GM18499 (cell line): ENCODE data around the gene PAK5.

Experiments
- ATAC-seq: cut with Tn5 transposase; IDR thresholded peaks from one replicate; pipeline ENCODE4 v1.9.1; 2021; ENCODE audit warnings: moderate number of reproducible peaks; ENCODE audit not compliant: insufficient read depth, unreplicated experiment

The PAK5 gene

DNA sequence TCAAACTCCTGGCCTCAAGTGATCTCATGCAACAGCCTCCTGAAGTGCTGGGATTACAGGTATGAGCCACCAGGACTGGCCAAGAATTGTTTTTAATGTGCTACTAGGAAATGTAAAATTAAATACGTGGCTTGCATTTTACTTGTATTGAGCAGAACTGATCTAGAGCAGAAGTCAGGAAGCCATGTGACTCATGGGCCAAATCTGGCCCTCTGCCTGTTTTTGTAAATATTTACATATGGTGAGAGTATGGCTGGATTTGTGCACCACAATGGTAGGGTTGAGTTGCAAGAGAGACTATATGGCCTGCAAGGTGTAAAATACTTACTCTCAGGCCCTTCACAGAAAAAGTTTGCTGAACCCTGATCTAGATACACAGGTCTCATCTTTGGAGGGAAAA, 248.7 kb downstream of the PAK5 start:
- ATAC-seq, result no peak

DNA sequence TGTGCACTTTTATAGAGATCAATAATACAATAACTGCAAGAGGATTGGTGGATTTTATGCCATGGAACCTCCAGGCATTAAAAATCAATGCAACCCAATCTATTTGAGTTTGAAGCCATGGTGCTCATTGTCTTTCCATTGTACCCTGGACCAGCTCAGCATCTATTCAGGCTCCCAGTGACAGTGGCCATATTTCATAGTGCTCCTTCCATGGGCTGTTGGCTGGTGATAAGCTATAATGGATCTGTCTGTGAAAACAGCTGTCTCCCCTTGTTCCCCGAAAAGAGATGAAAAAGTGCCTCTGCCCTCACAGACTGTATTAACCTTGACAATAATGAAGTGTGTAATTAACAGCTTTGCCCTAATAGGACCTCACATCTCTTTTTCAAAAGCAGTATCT, 250.2 kb downstream of the PAK5 start:
- ATAC-seq, result no peak

DNA sequence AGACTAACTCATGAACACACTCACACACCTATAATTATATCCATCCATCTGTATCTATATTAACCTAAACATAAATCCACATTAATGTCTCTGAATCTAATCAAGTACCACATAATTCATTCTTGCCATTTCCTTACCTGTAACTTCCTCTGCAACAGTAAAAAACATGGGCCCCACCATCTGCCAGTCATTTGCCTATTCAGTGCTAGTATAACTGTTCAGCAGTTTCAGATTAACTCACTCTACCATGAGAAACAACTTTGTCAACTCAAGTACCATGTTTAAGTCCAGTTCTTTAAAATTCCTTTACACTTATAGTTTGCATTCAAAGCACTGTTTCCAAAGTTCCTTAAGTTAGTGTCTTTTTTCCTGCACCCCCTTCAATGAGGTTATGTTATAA, 255.7 kb downstream of the PAK5 start:
- ATAC-seq, result no peak

DNA sequence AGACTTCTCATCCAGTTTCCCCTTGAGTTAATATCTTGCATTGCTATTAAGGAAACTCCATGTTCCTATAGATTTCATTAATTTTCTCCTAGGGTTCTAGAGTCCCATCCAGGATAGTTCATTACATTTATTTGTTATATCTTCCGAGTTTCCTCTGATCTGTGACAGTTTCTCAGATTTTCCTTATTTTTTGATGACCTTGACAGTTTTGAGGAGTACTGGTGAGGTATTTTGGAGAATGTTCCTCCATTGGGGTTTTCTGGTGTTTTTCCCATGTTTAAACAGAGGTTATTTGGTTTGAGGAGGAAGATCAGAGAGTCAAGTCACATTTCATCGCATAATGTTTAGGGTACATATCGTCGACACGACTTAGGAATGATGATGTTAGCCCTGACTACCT, 256.7 kb downstream of the PAK5 start:
- no peak for ATAC-seq

DNA sequence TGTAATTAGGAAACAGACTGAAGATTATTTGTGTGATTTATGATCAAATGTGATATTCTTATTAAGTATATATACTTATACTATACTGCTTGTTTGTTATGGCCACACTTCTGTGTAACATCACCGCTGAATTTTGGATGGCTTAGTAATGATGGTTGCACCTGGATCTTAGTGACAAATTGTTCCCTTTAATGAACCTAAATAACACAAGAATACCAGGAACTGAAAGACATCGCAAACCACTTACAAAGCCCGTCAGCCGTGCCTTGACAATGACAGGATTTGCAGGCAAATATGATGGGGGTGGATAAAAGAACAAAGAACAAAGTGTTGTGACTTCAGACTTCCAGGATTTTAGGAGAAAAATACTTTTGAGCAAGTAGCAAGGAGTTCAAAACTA, 257.4 kb downstream of the PAK5 start:
- no peak for ATAC-seq

GRCh38 chr20:9578594-9578993, 260.3 kb downstream of the PAK5 start:
- ATAC-seq, result no peak

DNA sequence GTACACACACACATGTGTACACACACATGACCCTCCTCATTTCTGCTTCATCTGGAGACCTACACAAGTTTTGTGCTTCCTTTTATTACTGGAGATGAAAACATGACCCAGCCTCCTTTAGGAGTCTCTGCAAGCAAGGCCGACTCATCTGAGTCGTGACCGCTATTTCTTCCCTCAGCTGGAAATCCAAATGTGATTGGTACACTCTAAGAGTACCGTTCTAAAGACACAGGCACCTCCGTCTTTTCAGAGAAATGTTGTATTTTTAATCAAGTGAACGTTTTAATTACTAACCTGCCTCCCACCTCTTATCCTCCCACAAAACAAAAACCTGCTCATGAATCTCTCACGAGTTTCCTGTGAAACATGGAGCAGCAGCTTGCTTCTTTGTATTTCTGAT, 261.5 kb downstream of the PAK5 start:
- ATAC-seq, result no peak

DNA sequence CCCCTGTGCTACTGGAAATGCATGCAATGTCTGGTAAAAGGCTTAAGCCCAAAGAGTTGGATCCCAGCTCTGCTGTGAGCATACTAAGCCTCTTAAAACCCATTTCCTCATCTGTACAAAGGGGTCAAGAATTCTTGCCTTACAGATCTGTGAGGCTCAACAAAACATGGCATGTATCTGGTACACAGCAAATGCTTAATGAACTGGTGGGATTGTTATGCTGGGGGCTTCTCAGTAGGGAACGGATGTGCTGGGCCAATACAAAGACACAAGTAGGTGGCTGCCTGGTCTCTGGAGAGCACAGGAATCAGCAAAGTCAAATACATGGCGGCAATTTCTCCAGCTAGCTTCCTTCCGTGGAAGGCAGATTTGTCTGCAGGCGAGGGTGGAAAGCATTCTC, 262.2 kb downstream of the PAK5 start:
- ATAC-seq, result no peak

DNA sequence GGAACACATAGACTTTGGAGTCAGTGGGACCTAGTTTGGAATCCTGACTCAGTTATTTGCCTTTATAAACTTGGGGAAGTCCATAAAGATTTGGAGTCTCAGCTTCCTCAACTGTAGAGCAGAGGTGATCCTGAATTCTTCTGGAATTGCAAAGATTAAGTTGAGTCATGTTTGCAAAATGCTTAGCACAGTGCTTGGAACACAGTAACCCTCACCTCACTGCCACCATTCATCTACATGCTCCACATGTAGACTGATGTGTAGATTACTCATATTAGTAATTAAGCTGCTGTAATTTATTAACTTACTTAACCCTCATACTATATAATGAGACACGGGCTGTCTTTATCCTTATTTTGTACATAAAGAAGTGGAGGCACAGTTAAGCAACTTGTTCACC, 263.0 kb downstream of the PAK5 start:
- no peak for ATAC-seq

DNA sequence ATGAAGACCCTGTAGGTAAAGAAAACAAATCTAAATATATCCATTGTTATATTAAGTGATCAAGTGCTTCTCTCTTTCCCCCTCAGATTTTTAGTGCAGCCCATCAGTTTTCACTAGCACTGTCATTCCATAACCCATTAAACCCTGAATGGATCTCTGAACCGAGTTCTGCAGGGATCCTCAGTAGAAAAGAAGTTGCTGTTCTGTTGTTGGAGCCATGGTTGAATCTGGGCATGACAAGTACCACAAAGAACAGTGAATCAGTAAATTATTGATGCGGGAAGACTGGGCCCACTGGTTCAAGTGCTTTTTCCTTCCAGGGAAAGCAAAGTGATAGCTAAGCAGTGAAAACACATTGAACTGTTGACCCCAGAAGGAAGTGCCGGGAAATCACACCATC, 264.1 kb downstream of the PAK5 start:
- ATAC-seq, result no peak

DNA sequence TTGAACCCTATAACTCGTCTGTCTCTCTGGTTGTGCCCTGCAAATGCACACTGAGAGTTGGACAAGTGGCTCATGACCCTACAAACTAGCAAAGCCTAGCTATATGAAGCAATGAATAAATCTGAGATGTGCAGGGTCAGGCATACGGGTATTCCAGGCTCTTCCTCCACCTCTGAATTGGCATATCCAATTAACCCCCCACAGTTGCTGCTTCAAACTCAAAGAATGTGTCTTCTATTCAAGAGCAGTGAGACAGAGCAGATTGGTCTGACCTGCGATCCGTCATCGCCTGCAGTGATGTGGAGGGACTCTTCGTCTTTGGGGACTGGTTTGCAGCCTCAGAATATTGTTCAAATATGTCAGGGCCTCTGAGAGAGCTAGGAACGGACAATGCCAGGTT, 264.7 kb downstream of the PAK5 start:
- no peak for ATAC-seq

GRCh38 chr20:9573335-9574151, 265.3 kb downstream of the PAK5 start:
- ATAC-seq, result no peak

GRCh38 chr20:9572670-9573069, 266.2 kb downstream of the PAK5 start:
- ATAC-seq, result no peak

- ATAC-seq, result no peak
Observed at GRCh38 chr20:9571783-9572182, 267.1 kb downstream of the PAK5 start.

- ATAC-seq, result no peak
Observed at GRCh38 chr20:9570612-9571011, 268.3 kb downstream of the PAK5 start.

GRCh38 chr20:9566977-9567376, 271.9 kb downstream of the PAK5 start:
- ATAC-seq, result no peak

DNA sequence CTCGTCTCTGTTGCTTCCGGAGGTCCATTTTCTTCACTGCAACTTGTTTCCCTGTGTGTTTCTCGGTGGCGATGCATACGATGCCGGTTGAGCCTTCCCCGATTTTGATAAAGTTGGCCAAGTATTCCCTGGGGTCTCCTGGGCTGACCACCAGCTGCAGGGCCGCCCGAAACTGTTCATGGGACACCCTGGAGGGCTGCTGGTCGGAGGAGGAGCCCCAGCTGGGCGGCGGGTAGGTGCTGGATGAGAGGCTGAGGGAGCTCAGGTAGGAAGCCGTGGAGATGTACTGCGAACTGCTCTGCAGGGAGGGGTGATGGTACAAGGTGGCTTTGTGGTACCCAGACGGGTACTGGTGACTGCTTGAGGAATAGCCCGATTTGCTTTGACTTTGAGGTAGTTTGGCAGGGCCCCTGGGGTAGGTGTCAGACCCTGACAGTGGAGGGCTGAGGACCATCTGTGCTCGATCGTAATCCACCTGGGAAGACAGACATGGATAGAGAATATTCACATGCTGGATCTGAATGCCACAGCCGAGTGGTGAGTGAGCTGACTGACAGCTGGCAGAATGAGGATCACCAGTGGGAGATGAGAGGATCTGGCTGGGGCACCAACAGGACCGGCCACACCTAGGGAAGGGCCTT, 272.8 kb downstream of the PAK5 start:
- ATAC-seq, result no peak

DNA sequence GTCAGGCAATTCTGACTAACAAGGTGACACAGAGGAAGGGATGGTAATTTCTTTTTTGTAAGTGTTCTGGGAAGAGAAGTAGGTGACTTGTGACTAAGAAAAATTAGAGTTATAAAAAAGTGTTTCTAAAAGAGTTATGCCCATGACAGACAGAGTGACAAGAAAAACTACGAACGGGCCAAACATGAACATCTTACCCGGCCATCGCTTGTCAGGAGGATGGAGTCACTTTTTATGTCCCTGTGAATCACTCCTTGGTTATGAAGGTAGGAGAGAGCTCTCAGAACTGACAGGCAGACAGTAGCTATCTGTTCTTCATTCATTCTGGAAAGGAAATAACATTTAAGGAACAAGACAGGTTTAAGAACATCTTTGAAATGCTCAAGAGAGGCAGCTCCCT, 281.5 kb downstream of the PAK5 start:
- ATAC-seq, result no peak

DNA sequence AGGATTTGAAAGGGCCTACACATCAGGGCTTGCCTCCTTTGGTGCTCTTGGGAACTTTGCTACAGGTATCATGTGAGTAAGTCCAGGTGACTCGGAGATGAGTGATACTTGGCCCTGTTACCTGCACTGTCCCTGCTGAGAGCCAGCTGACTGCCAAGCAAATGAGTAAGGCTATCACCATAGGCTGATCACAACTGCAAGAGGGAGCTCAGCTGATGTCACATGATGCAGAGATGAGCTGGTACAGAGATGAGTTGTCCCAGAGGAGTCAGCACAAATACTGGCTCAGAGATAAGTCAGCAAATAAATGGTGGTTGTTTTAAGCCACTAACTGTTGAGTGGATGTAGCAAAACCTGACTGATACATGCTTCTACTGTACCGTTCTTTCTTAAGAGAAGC, 283.1 kb downstream of the PAK5 start:
- ATAC-seq, result no peak

GRCh38 chr20:9551808-9552550, 286.9 kb downstream of the PAK5 start:
- no peak for ATAC-seq

DNA sequence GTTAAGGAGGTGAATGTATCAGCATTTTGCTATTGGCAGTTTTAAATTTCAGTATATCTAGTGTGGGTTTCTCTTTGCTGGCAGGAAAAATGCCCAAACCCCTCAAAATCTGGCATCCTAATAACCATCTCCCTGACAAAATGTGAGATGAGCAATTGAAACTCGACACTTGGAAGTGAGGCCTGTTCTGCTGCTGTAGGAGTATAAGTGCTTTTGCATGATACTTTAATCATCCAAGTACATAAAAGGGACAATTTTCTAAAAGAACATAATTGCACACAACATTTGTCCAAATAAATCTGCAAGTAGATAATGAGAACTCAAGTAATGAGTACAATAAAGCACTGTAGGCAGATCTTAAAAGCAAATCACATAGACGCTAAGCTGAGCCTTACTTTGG, 288.0 kb downstream of the PAK5 start:
- ATAC-seq, result no peak
